ENCODE results near the gene CST8. TPM values are rescaled to one million over a fixed set of nuclear protein-coding genes. Genes with fewer than 3 reads are reported as not detected.

The CST8 gene
- total RNA-seq, 1 experiment from 2014 or later, result not detected

- intact Hi-C loops (cut with micrococcal nuclease; ENCODE audit: unreplicated experiment), result no loop called here
- no peaks in the 10 kb centered on the region for H3K36me3 ChIP-seq (ENCODE audit: control insufficient read depth, insufficient read depth, low read length)
- DNase-seq (ENCODE audit: low read depth, low spot score), result no peak
- ChIA-PET CTCF (no interaction called here), POLR2A (no interaction called here)
- no TSS peak for BruUV-seq (replicated peaks)
- no peaks in the 10 kb centered on the region for H3K4me1 ChIP-seq (ENCODE audit: control insufficient read depth, insufficient read depth, low read length)
- in situ Hi-C loops (cut with HindIII; ENCODE audit: low pct_unique_long_range_greater_than_20kb, low sequenced_read_pairs), result no loop called here
- H3K4me3 ChIP-seq (ENCODE audit: low read depth in 2 of 2, low read length in 2 of 2), result no peak overlapping the region
- H3K27me3 ChIP-seq (ENCODE audit: control insufficient read depth, insufficient read depth, low read length), result no peaks in the 10 kb centered on the region
- ATAC-seq, result no peak
- H3K27ac ChIP-seq (ENCODE audit: low read length), result no peak overlapping the region
- no peaks in the 10 kb centered on the region for H3K9me3 ChIP-seq (ENCODE audit: control insufficient read depth, insufficient read depth, low read depth, low read length)
- no peak for TF ChIP-seq CTCF (IDR thresholded peaks at IDR 0.05)
- TF ChIP-seq SIN3A (IDR thresholded peaks at IDR 0.05; ENCODE audit: borderline replicate concordance, insufficient read depth, low read depth, low read length), result no peak
- no peak for TF ChIP-seq TCF7L2 (IDR thresholded peaks at IDR 0.05; ENCODE audit: low read depth, low read length)
- no peak for TF ChIP-seq REST (IDR thresholded peaks at IDR 0.05; ENCODE audit: insufficient read depth in 1 of 2, low read depth in 2 of 2, low read length in 1 of 2)
- no peak for TF ChIP-seq POLR2AphosphoS5 (IDR thresholded peaks at IDR 0.05; ENCODE audit: low read depth, low read length)
Measured at GRCh38 chr20:23541776-23542175, 50.9 kb downstream of the CST8 start.

GRCh38 chr20:23542801-23543200 lies 51.9 kb downstream of the CST8 start:
- BruUV-seq (replicated peaks), result no TSS peak
- no peaks in the 10 kb centered on the region for H3K4me1 ChIP-seq (ENCODE audit: control insufficient read depth, insufficient read depth, low read length)
- no peak overlapping the region for H3K4me3 ChIP-seq (ENCODE audit: low read depth in 2 of 2, low read length in 2 of 2)
- CTCF ChIA-PET, result no interaction called here
- DNase-seq (ENCODE audit: low read depth, low spot score), result no peak
- intact Hi-C loops (cut with micrococcal nuclease; ENCODE audit: unreplicated experiment) (no loop called here), in situ Hi-C loops (cut with HindIII; ENCODE audit: low pct_unique_long_range_greater_than_20kb, low sequenced_read_pairs) (no loop called here)
- no peak overlapping the region for H3K27ac ChIP-seq (ENCODE audit: low read length)
- H3K9me3 ChIP-seq (ENCODE audit: control insufficient read depth, insufficient read depth, low read depth, low read length), result no peaks in the 10 kb centered on the region
- no peaks in the 10 kb centered on the region for H3K27me3 ChIP-seq (ENCODE audit: control insufficient read depth, insufficient read depth, low read length)
- POLR2A ChIA-PET, result no interaction called here
- no peak for ATAC-seq
- TF ChIP-seq REST (IDR thresholded peaks at IDR 0.05; ENCODE audit: insufficient read depth in 1 of 2, low read depth in 2 of 2, low read length in 1 of 2) (no peak), CTCF (IDR thresholded peaks at IDR 0.05) (no peak), POLR2AphosphoS5 (IDR thresholded peaks at IDR 0.05; ENCODE audit: low read depth, low read length) (no peak), TCF7L2 (IDR thresholded peaks at IDR 0.05; ENCODE audit: low read depth, low read length) (no peak), SIN3A (IDR thresholded peaks at IDR 0.05; ENCODE audit: borderline replicate concordance, insufficient read depth, low read depth, low read length) (no peak)
- no peaks in the 10 kb centered on the region for H3K36me3 ChIP-seq (ENCODE audit: control insufficient read depth, insufficient read depth, low read length)

All from Panc1 (cell line).